Measurements from ENCODE around the gene PODXL. TPM values are rescaled to one million over a fixed set of nuclear protein-coding genes. Genes with fewer than 3 reads are reported as not detected.

PODXL gene
- total RNA-seq, 4 donors from 2014 or later: 7.9 to 21.3 (median 13.2) TPM

GRCh38 chr7:131500357-131500756 lies 56.1 kb downstream of the PODXL start:
- in situ Hi-C loops (cut with MboI; ENCODE audit: low sequenced_read_pairs in 4 of 4): no loop called here
- Histone ChIP-seq H3K27ac (peak overlapping the region in 2 of 4 donors; percentile 17 to 61), H3K4me1 (peaks cover 7 to 30% of the 10 kb centered on the region in 2 donors), H3K9me3 (no peaks in the 10 kb centered on the region), H3K36me3 (no peaks in the 10 kb centered on the region), H3K27me3 (no peaks in the 10 kb centered on the region), H3K4me3 (no peak overlapping the region)
- DNase-seq (no peak), ATAC-seq (no peak)
- intact Hi-C loops (cut with DNase I; ENCODE audit: low total_unique reads): no loop called here
- no peak for TF ChIP-seq POLR2A (IDR thresholded peaks at IDR 0.05)
- TF ChIP-seq, protein P1, sequence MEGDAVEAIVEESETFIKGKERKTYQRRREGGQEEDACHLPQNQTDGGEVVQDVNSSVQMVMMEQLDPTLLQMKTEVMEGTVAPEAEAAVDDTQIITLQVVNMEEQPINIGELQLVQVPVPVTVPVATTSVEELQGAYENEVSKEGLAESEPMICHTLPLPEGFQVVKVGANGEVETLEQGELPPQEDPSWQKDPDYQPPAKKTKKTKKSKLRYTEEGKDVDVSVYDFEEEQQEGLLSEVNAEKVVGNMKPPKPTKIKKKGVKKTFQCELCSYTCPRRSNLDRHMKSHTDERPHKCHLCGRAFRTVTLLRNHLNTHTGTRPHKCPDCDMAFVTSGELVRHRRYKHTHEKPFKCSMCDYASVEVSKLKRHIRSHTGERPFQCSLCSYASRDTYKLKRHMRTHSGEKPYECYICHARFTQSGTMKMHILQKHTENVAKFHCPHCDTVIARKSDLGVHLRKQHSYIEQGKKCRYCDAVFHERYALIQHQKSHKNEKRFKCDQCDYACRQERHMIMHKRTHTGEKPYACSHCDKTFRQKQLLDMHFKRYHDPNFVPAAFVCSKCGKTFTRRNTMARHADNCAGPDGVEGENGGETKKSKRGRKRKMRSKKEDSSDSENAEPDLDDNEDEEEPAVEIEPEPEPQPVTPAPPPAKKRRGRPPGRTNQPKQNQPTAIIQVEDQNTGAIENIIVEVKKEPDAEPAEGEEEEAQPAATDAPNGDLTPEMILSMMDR (IDR thresholded peaks at IDR 0.05 in 4 of 5, conservative IDR thresholded peaks at IDR 0.05 in 1 of 5): no peak

- Histone ChIP-seq H3K9me3 (no peaks in the 10 kb centered on the region), H3K36me3 (no peaks in the 10 kb centered on the region), H3K27ac (no peak overlapping the region), H3K4me1 (peaks cover 7 to 30% of the 10 kb centered on the region in 2 donors), H3K27me3 (no peaks in the 10 kb centered on the region), H3K4me3 (no peak overlapping the region)
- in situ Hi-C loops (cut with MboI; ENCODE audit: low sequenced_read_pairs in 4 of 4): no loop called here
- no peak for ATAC-seq
- intact Hi-C loops (cut with DNase I; ENCODE audit: low total_unique reads): loop anchor here (10.0 kb wide), 1 partner anchor 395 kb away; no protein-coding TSS in a partner anchor
- no peak for TF ChIP-seq POLR2A (IDR thresholded peaks at IDR 0.05)
- TF ChIP-seq, protein P1 (IDR thresholded peaks at IDR 0.05 in 4 of 5, conservative IDR thresholded peaks at IDR 0.05 in 1 of 5): no peak
- DNase-seq: no peak
These were observed 56.6 kb downstream of the PODXL start for GRCh38 chr7:131499801-131500200.

- Histone ChIP-seq H3K4me3 (no peak overlapping the region), H3K9me3 (no peaks in the 10 kb centered on the region), H3K36me3 (no peaks in the 10 kb centered on the region), H3K27ac (peak overlapping the region; percentile 33 to 62 (median 49)), H3K4me1 (peaks cover 7 to 27% of the 10 kb centered on the region in 2 donors), H3K27me3 (no peaks in the 10 kb centered on the region)
- peak in 1 of 2 donors; percentile 24 for ATAC-seq
- no peak for TF ChIP-seq POLR2A (IDR thresholded peaks at IDR 0.05)
- TF ChIP-seq, protein P1 (IDR thresholded peaks at IDR 0.05 in 4 of 5, conservative IDR thresholded peaks at IDR 0.05 in 1 of 5): no peak
- intact Hi-C loops (cut with DNase I; ENCODE audit: low total_unique reads) (loop anchor here (10.0 kb wide), 1 partner anchor 394 kb away; no protein-coding TSS in a partner anchor), in situ Hi-C loops (cut with MboI; ENCODE audit: low sequenced_read_pairs in 4 of 4) (no loop called here)
- no peak for DNase-seq
These were observed 58.1 kb downstream of the PODXL start for GRCh38 chr7:131498237-131498885.

DNA sequence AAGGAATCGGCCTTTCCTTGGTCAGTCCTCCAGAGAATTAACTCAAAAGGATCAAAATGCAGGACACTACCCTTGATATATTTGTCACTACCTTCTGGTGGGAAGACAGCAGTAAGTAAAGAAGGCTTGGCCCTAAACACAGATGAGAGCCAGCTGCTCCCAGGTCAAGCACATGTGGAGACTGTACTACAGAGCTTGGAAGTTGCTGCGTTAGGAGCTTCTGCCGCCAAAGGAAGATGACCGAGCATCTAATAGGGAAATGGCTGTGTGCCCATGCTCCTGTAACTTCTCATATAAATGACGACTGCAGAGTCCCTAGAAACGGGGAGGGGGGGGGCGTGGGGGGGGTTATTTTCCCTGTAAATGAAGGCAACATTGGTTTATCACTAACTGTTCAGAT lies 59.0 kb downstream of the PODXL start:
- in situ Hi-C loops (cut with MboI; ENCODE audit: low sequenced_read_pairs in 4 of 4) (no loop called here), intact Hi-C loops (cut with DNase I; ENCODE audit: low total_unique reads) (loop anchor here (10.0 kb wide), 1 partner anchor 393 kb away; no protein-coding TSS in a partner anchor)
- ATAC-seq (no peak), DNase-seq (no peak)
- Histone ChIP-seq H3K27me3 (no peaks in the 10 kb centered on the region), H3K27ac (peak overlapping the region; percentile 33 to 62 (median 49)), H3K36me3 (no peaks in the 10 kb centered on the region), H3K4me1 (peaks cover 4 to 18% of the 10 kb centered on the region in 2 donors), H3K9me3 (no peaks in the 10 kb centered on the region), H3K4me3 (no peak overlapping the region)
- TF ChIP-seq POLR2A (IDR thresholded peaks at IDR 0.05): no peak
- TF ChIP-seq, protein P1 (IDR thresholded peaks at IDR 0.05 in 4 of 5, conservative IDR thresholded peaks at IDR 0.05 in 1 of 5): no peak

Data from gastrocnemius medialis (tissue), 4 donors.